HEK293 (cell line): ENCODE results near the gene FADS2.

Experiments
- ATF2 ChIP-seq: fragments of 450-650 bp; formaldehyde crosslinking; IDR thresholded peaks from 2 replicates; pipeline ENCODE4 v1.5.1; 2016; ENCODE audit warnings: missing biosample characterization, missing genetic modification characterization, low read depth
- CTCF ChIP-seq: fragments of 450-650 bp; formaldehyde crosslinking; IDR thresholded peaks from 2 replicates; pipeline ENCODE4 v1.5.1; 2016; ENCODE audit warnings: missing biosample characterization, missing genetic modification characterization
- KLF16 ChIP-seq: fragments of 450-650 bp; formaldehyde crosslinking; IDR thresholded peaks from 2 replicates; pipeline ENCODE4 v1.5.1; 2017; ENCODE audit warnings: missing biosample characterization, missing genetic modification characterization
- PRDM6 ChIP-seq: fragments of 450-650 bp; formaldehyde crosslinking; IDR thresholded peaks from 2 replicates; pipeline ENCODE4 v1.5.1; 2017; ENCODE audit warnings: missing biosample characterization, missing genetic modification characterization
- SCRT1 ChIP-seq: fragments of 450-650 bp; formaldehyde crosslinking; IDR thresholded peaks from 2 replicates; pipeline ENCODE4 v1.5.1; 2016; ENCODE audit warnings: missing biosample characterization, missing genetic modification characterization, borderline replicate concordance
- ZBTB49 ChIP-seq: fragments of 450-650 bp; formaldehyde crosslinking; IDR thresholded peaks from 2 replicates; pipeline ENCODE4 v1.5.1; 2016; ENCODE audit warnings: missing biosample characterization, missing genetic modification characterization, low read depth
- ZBTB7A ChIP-seq: fragments of 450-650 bp; formaldehyde crosslinking; IDR thresholded peaks from 2 replicates; pipeline ENCODE4 v1.5.1; 2016; ENCODE audit warnings: low read depth, missing biosample characterization, missing genetic modification characterization
- ZFHX2 ChIP-seq: fragments of 450-650 bp; formaldehyde crosslinking; conservative IDR thresholded peaks from 2 replicates; pipeline ENCODE4 v1.5.1; 2016; ENCODE audit warnings: missing biosample characterization, missing genetic modification characterization
- ZFP3 ChIP-seq: fragments of 450-650 bp; formaldehyde crosslinking; IDR thresholded peaks from 2 replicates; pipeline ENCODE4 v1.5.1; 2016; ENCODE audit warnings: low read depth, missing biosample characterization, missing genetic modification characterization
- ZNF18 ChIP-seq: fragments of 450-650 bp; formaldehyde crosslinking; IDR thresholded peaks from 2 replicates; pipeline ENCODE4 v1.5.1; 2016; ENCODE audit warnings: missing biosample characterization, missing genetic modification characterization
- ZNF184 ChIP-seq: fragments of 450-650 bp; IDR thresholded peaks from 2 replicates; pipeline ENCODE4 v1.5.1; 2018; ENCODE audit warnings: missing biosample characterization, mild to moderate bottlenecking, missing genetic modification characterization
- ZNF19 ChIP-seq: fragments of 450-650 bp; formaldehyde crosslinking; IDR thresholded peaks from 2 replicates; pipeline ENCODE4; 2016; ENCODE audit warnings: missing biosample characterization, missing genetic modification characterization, low read depth
- ZNF2 ChIP-seq: fragments of 450-650 bp; formaldehyde crosslinking; IDR thresholded peaks from 2 replicates; pipeline ENCODE4 v1.5.1; 2016; ENCODE audit warnings: missing biosample characterization, missing genetic modification characterization
- ZNF23 ChIP-seq: fragments of 450-650 bp; formaldehyde crosslinking; IDR thresholded peaks from 2 replicates; pipeline ENCODE4 v1.5.1; 2016; ENCODE audit warnings: missing biosample characterization, missing genetic modification characterization, borderline replicate concordance
- ZNF274 ChIP-seq, 2 experiments: fragments of 200-500 bp in 1 of 2; fragments of 450-650 bp in 1 of 2; sonication (Bioruptor generic) in 1 of 2; formaldehyde crosslinking in 1 of 2; IDR thresholded peaks; 2 replicates each; pipeline versions ENCODE4 v1.5.1 to v1.6.1; 2014 to 2016; ENCODE audit warnings: borderline replicate concordance in 1 of 2, inconsistent platforms in 1 of 2, low read length in 1 of 2, missing biosample characterization in 1 of 2, missing genetic modification characterization in 1 of 2
- ZNF324 ChIP-seq: fragments of 450-650 bp; formaldehyde crosslinking; IDR thresholded peaks from 2 replicates; pipeline ENCODE4 v1.5.1; 2016; ENCODE audit warnings: missing biosample characterization, missing genetic modification characterization
- ZNF394 ChIP-seq: fragments of 450-650 bp; formaldehyde crosslinking; IDR thresholded peaks from 2 replicates; pipeline ENCODE4 v1.5.1; 2016; ENCODE audit warnings: missing biosample characterization, missing genetic modification characterization, mild to moderate bottlenecking, moderate library complexity, borderline replicate concordance
- ZNF416 ChIP-seq: fragments of 450-650 bp; formaldehyde crosslinking; IDR thresholded peaks from 2 replicates; pipeline ENCODE4 v1.5.1; 2016; ENCODE audit warnings: missing biosample characterization, missing genetic modification characterization
- ZNF513 ChIP-seq: fragments of 450-650 bp; IDR thresholded peaks from 2 replicates; pipeline ENCODE4 v1.5.1; 2018; ENCODE audit warnings: missing biosample characterization, missing genetic modification characterization
- ZNF521 ChIP-seq: fragments of 450-650 bp; formaldehyde crosslinking; IDR thresholded peaks from 2 replicates; pipeline ENCODE4 v1.5.1; 2017; ENCODE audit warnings: missing biosample characterization, mild to moderate bottlenecking, missing genetic modification characterization
- ZNF530 ChIP-seq: fragments of 450-650 bp; formaldehyde crosslinking; IDR thresholded peaks from 2 replicates; pipeline ENCODE4 v1.5.1; 2016; ENCODE audit warnings: low read depth, missing biosample characterization, missing genetic modification characterization
- ZNF585B ChIP-seq: fragments of 450-650 bp; formaldehyde crosslinking; IDR thresholded peaks from 2 replicates; pipeline ENCODE4 v1.5.1; 2016; ENCODE audit warnings: missing biosample characterization, missing genetic modification characterization
- ZNF621 ChIP-seq: fragments of 450-650 bp; formaldehyde crosslinking; IDR thresholded peaks from 2 replicates; pipeline ENCODE4 v1.5.1; 2017; ENCODE audit warnings: missing biosample characterization, missing genetic modification characterization
- ZNF639 ChIP-seq: fragments of 450-650 bp; formaldehyde crosslinking; IDR thresholded peaks from 2 replicates; pipeline ENCODE4 v1.5.1; 2016; ENCODE audit warnings: missing biosample characterization, missing genetic modification characterization
- ZNF658 ChIP-seq: fragments of 450-650 bp; formaldehyde crosslinking; IDR thresholded peaks from 2 replicates; pipeline ENCODE4; 2016; ENCODE audit warnings: missing biosample characterization, missing genetic modification characterization
- ZNF677 ChIP-seq: fragments of 450-650 bp; IDR thresholded peaks from 2 replicates; pipeline ENCODE4 v1.5.0; 2018; ENCODE audit warnings: missing biosample characterization, mild to moderate bottlenecking, missing genetic modification characterization, moderate library complexity

Gene FADS2

GRCh38 chr11:61899146-61899841 is 71.2 kb downstream of the FADS2 start (continued):
- TF ChIP-seq ZBTB7A (tag by site-specific recombination): no peak
- TF ChIP-seq ATF2 (tag by site-specific recombination): no peak
- TF ChIP-seq ZNF274 (IDR thresholded peaks at IDR 0.05; ENCODE audit: low read length): no peak
- no peak for TF ChIP-seq ZNF274 (tag by site-specific recombination; IDR thresholded peaks at IDR 0.05; ENCODE audit: borderline replicate concordance)
- 0 out of 2 replicates have a peak, but pooled peaks have one; percentile 21 for TF ChIP-seq KLF16
- TF ChIP-seq ZFP3 (tag by site-specific recombination): no peak
- TF ChIP-seq ZNF585B (tag by site-specific recombination): no peak
- TF ChIP-seq ZNF530: no peak
- TF ChIP-seq SCRT1 (tag by site-specific recombination): no peak
- TF ChIP-seq ZNF394 (tag by site-specific recombination): no peak
- TF ChIP-seq ZFHX2 (tag by site-specific recombination): peak; percentile 37
- TF ChIP-seq ZNF658: no peak
- TF ChIP-seq ZNF513 (tag by site-specific recombination): no peak
- no peak for TF ChIP-seq ZNF184 (tag by site-specific recombination)
- 0 out of 2 replicates have a peak, but pooled peaks have one; percentile 33 for TF ChIP-seq ZNF2 (tag by site-specific recombination)
- TF ChIP-seq ZNF324 (tag by site-specific recombination): no peak
- no peak for TF ChIP-seq ZNF521 (tag by site-specific recombination)
- no peak for TF ChIP-seq ZNF677
- TF ChIP-seq CTCF (tag by site-specific recombination): peak; percentile 96
- no peak for TF ChIP-seq ZNF621 (tag by site-specific recombination)
- TF ChIP-seq ZNF639 (tag by site-specific recombination): no peak
- no peak for TF ChIP-seq ZBTB49
- TF ChIP-seq ZNF18: no peak
- TF ChIP-seq PRDM6 (tag by site-specific recombination): no peak
- TF ChIP-seq ZNF23 (tag by site-specific recombination): no peak
- no peak for TF ChIP-seq ZNF416 (tag by site-specific recombination)
- no peak for TF ChIP-seq ZNF19
